ENCODE data around the gene NLGN1. TPM values are rescaled to one million over a fixed set of nuclear protein-coding genes. Genes with fewer than 3 reads are reported as not detected.

NLGN1 gene
- total and polyA plus RNA-seq, 2 of the 13 experiments (the other 11 are each of a cell fraction or from before 2014, with no cell fraction given), result not detected

- H2AFZ ChIP-seq (ENCODE audit: low read length), result no peak overlapping the region
- FAIRE-seq (no peak), ATAC-seq (no peak), DNase-seq (ENCODE audit: low spot score) (no peak)
- H3K4me1 ChIP-seq (ENCODE audit: insufficient read depth, low read length), result no peaks in the 10 kb centered on the region
- ChIA-PET POLR2A (no interaction called here), CTCF (ENCODE audit: low intra/inter-chr PET ratio, low total read pairs) (no interaction called here)
- H3K79me2 ChIP-seq (ENCODE audit: insufficient read depth, low read length), result no peaks in the 10 kb centered on the region
- WGBS (ENCODE audit: low lambda C conversion rate), result 4% methylated on average over 7 of the region's 7 CpGs
- no peaks in the 10 kb centered on the region for H3K27me3 ChIP-seq (ENCODE audit: control insufficient read depth in 1 of 2, insufficient read depth in 2 of 2, low read length in 2 of 2)
- in situ Hi-C loops (cut with HindIII; ENCODE audit: extremely low pct_ligation_motif_present, low pct_unique_long_range_greater_than_20kb) (no loop called here), intact Hi-C loops (cut with micrococcal nuclease; ENCODE audit: unreplicated experiment) (no loop called here)
- H3K9ac ChIP-seq (ENCODE audit: insufficient read depth, low read depth, low read length), result no peak overlapping the region
- no peak overlapping the region for H3K27ac ChIP-seq (ENCODE audit: extremely low read length, insufficient read depth, low read length)
- no peaks in the 10 kb centered on the region for H3K9me3 ChIP-seq (ENCODE audit: low read length)
- no peak overlapping the region for H3K4me2 ChIP-seq (ENCODE audit: low read depth, low read length)
- no peak overlapping the region for H3K4me3 ChIP-seq (replicated peaks in 1 of 3; ENCODE audit: insufficient read depth in 1 of 3, low read depth in 2 of 3, low read length in 3 of 3)
- BruUV-seq (replicated peaks), result no TSS peak
- TF ChIP-seq MYC (CRISPR knock-in tag; IDR thresholded peaks at IDR 0.05; ENCODE audit: borderline replicate concordance), result no peak
- TF ChIP-seq ATF7 (IDR thresholded peaks at IDR 0.05), result peak; percentile 45
- no peak for TF ChIP-seq ATF7 (CRISPR knock-in tag; IDR thresholded peaks at IDR 0.05)
- no peaks in the 10 kb centered on the region for H4K20me1 ChIP-seq (ENCODE audit: insufficient read depth, low read length)
- no peaks in the 10 kb centered on the region for H3K36me3 ChIP-seq (replicated peaks in 1 of 2; ENCODE audit: control insufficient read depth in 1 of 2, insufficient read depth in 2 of 2, low read length in 2 of 2)
These were observed 468.5 kb downstream of the NLGN1 start for GRCh38 chr3:173865900-173866498.

DNA sequence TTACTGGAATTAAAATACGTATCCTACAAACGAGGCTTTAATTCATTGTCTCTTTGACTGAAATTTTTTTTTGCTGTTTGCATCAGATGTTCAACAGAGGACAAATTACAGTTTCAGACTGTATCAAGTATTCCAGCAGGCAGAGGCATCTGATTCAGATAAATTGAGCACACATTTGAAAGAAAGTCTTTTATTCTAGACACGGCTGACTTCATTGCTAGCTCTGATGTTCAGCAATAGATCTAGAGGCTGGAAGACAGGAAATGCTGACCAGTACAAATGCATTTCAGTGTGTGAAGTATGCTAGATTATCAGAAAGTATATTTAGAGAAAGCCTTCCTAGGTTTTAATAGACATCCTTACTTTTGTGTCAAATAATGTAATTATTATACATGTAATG lies 472.2 kb downstream of the NLGN1 start:
- H3K4me1 ChIP-seq (ENCODE audit: insufficient read depth, low read length), result no peaks in the 10 kb centered on the region
- no peak overlapping the region for H2AFZ ChIP-seq (ENCODE audit: low read length)
- in situ Hi-C loops (cut with HindIII; ENCODE audit: extremely low pct_ligation_motif_present, low pct_unique_long_range_greater_than_20kb) (no loop called here), intact Hi-C loops (cut with micrococcal nuclease; ENCODE audit: unreplicated experiment) (no loop called here)
- no peak overlapping the region for H3K9ac ChIP-seq (ENCODE audit: insufficient read depth, low read depth, low read length)
- no peaks in the 10 kb centered on the region for H3K27me3 ChIP-seq (ENCODE audit: control insufficient read depth in 1 of 2, insufficient read depth in 2 of 2, low read length in 2 of 2)
- no peak overlapping the region for H3K4me3 ChIP-seq (replicated peaks in 1 of 3; ENCODE audit: insufficient read depth in 1 of 3, low read depth in 2 of 3, low read length in 3 of 3)
- DNase-seq (ENCODE audit: low spot score), result no peak
- 2% methylated on average over 3 of the region's 3 CpGs for WGBS (ENCODE audit: low lambda C conversion rate)
- ATAC-seq, result no peak
- no peaks in the 10 kb centered on the region for H3K36me3 ChIP-seq (replicated peaks in 1 of 2; ENCODE audit: control insufficient read depth in 1 of 2, insufficient read depth in 2 of 2, low read length in 2 of 2)
- H3K4me2 ChIP-seq (ENCODE audit: low read depth, low read length), result no peak overlapping the region
- H4K20me1 ChIP-seq (ENCODE audit: insufficient read depth, low read length), result no peaks in the 10 kb centered on the region
- no TSS peak for BruUV-seq (replicated peaks)
- no peaks in the 10 kb centered on the region for H3K9me3 ChIP-seq (ENCODE audit: low read length)
- CTCF ChIA-PET (ENCODE audit: low intra/inter-chr PET ratio, low total read pairs), result no interaction called here
- FAIRE-seq, result no peak
- no peaks in the 10 kb centered on the region for H3K79me2 ChIP-seq (ENCODE audit: insufficient read depth, low read length)
- H3K27ac ChIP-seq (ENCODE audit: extremely low read length, insufficient read depth, low read length), result no peak overlapping the region
- POLR2A ChIA-PET, result no interaction called here
- TF ChIP-seq, protein P1, sequence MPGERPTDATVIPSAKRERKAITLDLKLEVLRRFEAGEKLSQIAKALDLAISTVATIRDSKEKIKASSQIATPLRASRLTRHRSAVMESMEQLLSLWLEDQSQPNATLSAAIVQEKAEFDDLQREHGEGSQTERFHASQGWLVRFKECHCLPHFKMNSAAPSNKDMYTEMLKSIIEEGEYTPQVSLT (CRISPR knock-in tag; IDR thresholded peaks at IDR 0.05; ENCODE audit: borderline replicate concordance, low read depth), result no peak
- no peak for TF ChIP-seq STAT6 (CRISPR knock-in tag; IDR thresholded peaks at IDR 0.05; ENCODE audit: borderline replicate concordance)
- TF ChIP-seq, protein P2, sequence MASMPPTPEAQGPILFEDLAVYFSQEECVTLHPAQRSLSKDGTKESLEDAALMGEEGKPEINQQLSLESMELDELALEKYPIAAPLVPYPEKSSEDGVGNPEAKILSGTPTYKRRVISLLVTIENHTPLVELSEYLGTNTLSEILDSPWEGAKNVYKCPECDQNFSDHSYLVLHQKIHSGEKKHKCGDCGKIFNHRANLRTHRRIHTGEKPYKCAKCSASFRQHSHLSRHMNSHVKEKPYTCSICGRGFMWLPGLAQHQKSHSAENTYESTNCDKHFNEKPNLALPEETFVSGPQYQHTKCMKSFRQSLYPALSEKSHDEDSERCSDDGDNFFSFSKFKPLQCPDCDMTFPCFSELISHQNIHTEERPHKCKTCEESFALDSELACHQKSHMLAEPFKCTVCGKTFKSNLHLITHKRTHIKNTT (CRISPR knock-in tag; IDR thresholded peaks at IDR 0.05), result no peak
- no peak for TF ChIP-seq PPARG (CRISPR knock-in tag; conservative IDR thresholded peaks at IDR 0.05)
- TF ChIP-seq MEIS1 (CRISPR knock-in tag; IDR thresholded peaks at IDR 0.05; ENCODE audit: borderline replicate concordance), result no peak
- TF ChIP-seq ZUFSP (CRISPR knock-in tag; IDR thresholded peaks at IDR 0.05; ENCODE audit: borderline replicate concordance), result no peak
- no peak for TF ChIP-seq ZNF567 (CRISPR knock-in tag; IDR thresholded peaks at IDR 0.05; ENCODE audit: borderline replicate concordance)
- TF ChIP-seq, protein P3, sequence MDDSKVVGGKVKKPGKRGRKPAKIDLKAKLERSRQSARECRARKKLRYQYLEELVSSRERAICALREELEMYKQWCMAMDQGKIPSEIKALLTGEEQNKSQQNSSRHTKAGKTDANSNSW (CRISPR knock-in tag; IDR thresholded peaks at IDR 0.05; ENCODE audit: borderline replicate concordance), result no peak
